ENCODE data around the gene ZSWIM3.

The ZSWIM3 gene

DNA sequence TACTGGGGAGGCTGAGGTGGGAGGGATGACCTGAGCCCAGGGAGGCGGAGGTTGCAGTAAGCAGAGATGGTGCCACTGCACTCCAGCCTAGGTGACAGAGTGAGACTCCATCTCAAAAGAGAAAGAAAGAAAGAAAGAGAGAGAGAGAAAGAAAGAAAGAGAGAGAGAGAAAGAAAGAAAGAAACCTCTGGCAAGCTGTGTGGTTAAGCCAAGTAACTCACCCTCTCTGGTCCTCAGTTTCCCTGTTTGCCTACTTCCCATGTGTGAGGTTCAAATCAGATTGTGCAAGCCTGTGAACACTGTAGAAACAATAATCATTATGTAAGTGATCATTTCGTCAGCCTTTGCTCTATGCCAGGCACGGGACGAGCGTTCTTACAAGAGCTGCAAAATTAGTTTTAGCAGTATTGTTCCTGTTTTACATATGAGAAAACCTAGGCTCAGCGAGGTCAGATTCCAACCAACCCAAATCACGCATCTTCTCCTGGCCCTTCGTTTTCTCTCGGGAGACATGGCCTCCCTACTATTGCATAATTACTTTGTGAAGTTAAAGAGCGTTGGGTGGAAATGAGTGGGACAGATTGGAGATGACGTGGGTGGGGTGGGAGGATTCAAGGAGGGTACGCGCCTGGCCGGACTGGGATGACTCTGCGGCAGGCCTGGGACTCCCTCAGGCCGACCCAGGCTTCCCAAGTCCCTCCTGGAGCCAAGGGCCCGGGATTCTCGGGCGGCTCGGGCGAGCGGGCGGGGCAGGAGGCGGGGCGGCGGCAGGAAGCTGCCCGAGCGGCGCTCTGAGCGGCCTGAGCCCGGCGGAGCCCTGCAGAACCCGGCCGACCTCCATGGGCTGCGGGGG lies 24.2 kb upstream of the ZSWIM3 start, which contains the start of gene SNX21:
SNX21 (plus strand) TSS at position 770 of the 853 bp plus-strand sequence. CDS start 121 bp downstream, outside the sequence.
- TF ChIP-seq, protein P1, sequence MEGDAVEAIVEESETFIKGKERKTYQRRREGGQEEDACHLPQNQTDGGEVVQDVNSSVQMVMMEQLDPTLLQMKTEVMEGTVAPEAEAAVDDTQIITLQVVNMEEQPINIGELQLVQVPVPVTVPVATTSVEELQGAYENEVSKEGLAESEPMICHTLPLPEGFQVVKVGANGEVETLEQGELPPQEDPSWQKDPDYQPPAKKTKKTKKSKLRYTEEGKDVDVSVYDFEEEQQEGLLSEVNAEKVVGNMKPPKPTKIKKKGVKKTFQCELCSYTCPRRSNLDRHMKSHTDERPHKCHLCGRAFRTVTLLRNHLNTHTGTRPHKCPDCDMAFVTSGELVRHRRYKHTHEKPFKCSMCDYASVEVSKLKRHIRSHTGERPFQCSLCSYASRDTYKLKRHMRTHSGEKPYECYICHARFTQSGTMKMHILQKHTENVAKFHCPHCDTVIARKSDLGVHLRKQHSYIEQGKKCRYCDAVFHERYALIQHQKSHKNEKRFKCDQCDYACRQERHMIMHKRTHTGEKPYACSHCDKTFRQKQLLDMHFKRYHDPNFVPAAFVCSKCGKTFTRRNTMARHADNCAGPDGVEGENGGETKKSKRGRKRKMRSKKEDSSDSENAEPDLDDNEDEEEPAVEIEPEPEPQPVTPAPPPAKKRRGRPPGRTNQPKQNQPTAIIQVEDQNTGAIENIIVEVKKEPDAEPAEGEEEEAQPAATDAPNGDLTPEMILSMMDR (IDR thresholded peaks at IDR 0.05; ENCODE audit: low read length, missing control alignments): no peak
- H3K4me3 ChIP-seq (replicated peaks; ENCODE audit: low read depth, low read length): peak within 1 kb of the TSS; percentile 70
- peak; percentile 97 for DNase-seq (ENCODE audit: low read depth)

DNA sequence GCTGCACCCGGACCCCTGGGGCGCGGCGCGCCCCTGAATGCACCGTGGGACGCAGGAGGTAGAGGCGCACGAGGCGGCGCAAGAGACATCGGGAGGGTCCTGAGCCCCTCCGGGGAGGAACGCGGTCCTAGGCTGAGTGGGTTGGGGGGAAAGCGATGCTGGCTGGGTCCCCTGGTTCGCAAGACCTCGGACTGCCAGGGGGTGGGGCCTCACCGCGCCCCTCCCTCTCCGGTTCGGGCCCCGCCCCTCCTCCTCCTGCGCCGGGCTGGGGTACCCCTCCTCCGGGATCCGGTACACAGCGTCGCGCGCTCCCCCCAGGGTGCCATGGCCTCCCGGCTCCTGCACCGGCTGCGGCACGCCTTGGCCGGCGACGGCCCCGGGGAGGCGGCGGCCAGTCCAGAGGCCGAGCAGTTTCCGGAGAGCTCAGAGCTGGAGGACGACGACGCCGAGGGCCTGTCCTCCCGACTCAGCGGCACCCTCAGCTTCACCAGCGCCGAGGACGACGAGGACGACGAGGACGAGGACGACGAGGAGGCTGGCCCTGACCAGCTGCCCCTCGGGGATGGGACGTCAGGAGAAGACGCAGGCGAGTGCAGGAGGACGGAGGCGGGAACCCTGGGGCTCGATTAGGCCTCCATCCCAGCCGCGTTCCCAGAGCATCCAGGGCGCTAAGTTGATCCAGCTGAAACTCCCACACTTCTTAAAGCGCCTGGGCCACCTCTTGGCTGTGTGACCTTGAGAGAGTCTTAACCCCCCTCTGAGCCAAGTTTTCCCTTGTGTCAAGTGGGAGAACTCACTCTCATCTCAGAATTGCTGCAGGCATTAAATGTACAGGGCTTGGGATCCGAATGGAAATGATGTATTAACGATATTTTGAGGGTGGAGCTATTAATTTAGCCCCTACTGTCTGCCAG lies 23.3 kb upstream of the ZSWIM3 start:
- peak overlapping the region; percentile 70 for H3K4me3 ChIP-seq (replicated peaks; ENCODE audit: low read depth, low read length)
- TF ChIP-seq, protein P1 (IDR thresholded peaks at IDR 0.05; ENCODE audit: low read length, missing control alignments): no peak
- peak; percentile 63 for DNase-seq (ENCODE audit: low read depth)

DNA sequence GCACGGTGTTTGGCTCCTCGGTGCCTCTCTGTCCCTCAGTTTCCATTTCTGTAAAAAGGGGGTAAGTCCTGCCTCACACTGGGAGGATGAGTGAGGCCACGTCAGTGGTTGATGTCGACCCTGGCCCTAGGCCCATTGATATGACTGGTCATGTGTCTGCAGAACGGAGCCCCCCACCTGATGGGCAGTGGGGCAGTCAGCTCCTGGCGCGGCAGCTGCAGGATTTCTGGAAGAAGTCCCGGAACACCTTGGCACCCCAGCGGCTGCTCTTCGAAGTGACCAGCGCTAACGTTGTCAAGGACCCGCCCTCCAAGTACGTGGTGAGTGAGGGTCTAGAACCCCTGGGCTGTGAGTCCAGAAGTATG lies 22.6 kb upstream of the ZSWIM3 start:
- TF ChIP-seq, protein P1 (IDR thresholded peaks at IDR 0.05; ENCODE audit: low read length, missing control alignments): no peak
- H3K4me3 ChIP-seq (replicated peaks; ENCODE audit: low read depth, low read length): peak overlapping the region; percentile 70
- DNase-seq (ENCODE audit: low read depth): no peak

DNA sequence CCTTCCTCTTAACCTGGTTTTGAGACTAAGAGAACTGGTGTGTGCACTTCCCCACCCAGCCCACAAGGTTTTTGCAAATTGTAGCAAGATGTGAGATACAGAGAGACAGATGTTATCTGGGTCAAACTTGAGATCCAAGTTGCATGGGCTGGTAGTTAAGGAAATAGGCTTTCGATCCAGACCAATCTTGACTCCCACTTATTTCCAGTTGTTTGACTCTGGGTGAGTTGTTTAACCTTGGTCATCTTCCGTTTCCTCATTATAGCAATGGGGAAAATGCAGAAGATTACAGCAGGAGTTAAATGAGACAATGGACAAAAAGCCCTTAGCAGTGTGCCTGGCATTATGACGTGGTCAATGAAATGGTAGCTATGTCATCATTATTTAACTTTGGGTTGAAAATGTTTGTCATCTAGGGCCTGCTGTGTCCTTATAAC lies 22.1 kb upstream of the ZSWIM3 start:
- peak overlapping the region; percentile 70 for H3K4me3 ChIP-seq (replicated peaks; ENCODE audit: low read depth, low read length)
- peak; percentile 13 for DNase-seq (ENCODE audit: low read depth)
- TF ChIP-seq, protein P1 (IDR thresholded peaks at IDR 0.05; ENCODE audit: low read length, missing control alignments): no peak

DNA sequence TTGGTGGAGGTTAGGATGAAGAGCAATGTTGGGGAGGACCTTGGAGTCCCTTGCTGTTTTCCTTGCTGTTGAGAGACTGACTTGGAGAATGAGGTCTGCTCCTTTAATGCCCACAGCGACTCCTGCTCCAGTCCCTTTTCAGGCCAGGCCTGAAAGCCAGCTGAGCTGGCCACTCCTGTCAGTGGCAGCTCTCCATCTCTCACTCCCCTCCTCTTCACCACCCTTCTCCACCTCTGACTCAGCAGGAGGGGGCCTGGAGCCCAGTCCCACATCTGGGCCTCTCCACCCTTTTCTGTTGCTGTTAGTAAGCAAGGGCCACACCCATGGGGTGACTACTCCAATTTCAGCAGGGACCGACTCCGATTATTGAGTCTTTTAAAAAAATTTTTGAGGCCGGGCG lies 21.6 kb upstream of the ZSWIM3 start:
- TF ChIP-seq, protein P1 (IDR thresholded peaks at IDR 0.05; ENCODE audit: low read length, missing control alignments): no peak
- H3K4me3 ChIP-seq (replicated peaks; ENCODE audit: low read depth, low read length): peak overlapping the region; percentile 70
- peak; percentile 30 for DNase-seq (ENCODE audit: low read depth)

DNA sequence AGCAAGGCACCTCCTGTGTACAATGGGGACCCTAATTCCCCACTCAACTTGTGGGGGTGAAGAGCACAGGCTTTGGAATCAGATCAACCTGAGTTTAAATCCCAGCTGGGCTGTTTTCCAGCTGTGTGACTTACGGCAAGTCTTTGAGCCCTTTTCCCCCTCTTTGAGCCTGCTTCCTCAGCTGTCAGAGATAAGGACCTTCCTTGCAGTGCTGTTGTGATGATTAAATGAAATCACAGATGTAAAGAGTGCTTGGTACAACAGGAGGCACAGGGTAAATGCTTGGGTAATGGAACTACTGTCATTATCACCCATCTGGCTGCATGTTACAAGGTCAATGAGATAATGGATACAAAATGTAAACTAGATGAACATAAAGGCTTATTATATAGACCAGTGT lies 20.6 kb upstream of the ZSWIM3 start:
- TF ChIP-seq, protein P1 (IDR thresholded peaks at IDR 0.05; ENCODE audit: low read length, missing control alignments): no peak
- DNase-seq (ENCODE audit: low read depth): peak; percentile 50
- no peak overlapping the region for H3K4me3 ChIP-seq (replicated peaks; ENCODE audit: low read depth, low read length)
